GM21526 (cell line): ENCODE results near the gene PRKCH.
A peak's percentile ranks its signal among the peaks of the same experiment; 100 is the strongest.
"Not testable (repeated sequence)": the region's sequence is repeated elsewhere in the genome, so short reads cannot be mapped to it uniquely, and the experiment has no call there.

Source experiments
- ATAC-seq: cut with Tn5 transposase; IDR thresholded peaks from one replicate; pipeline ENCODE4 v1.9.1; 2021; ENCODE audit warnings: moderate library complexity; ENCODE audit not compliant: unreplicated experiment, low FRiP score

The PRKCH gene

GRCh38 chr14:61520576-61520975 lies 199.2 kb downstream of the PRKCH start:
- no peak for ATAC-seq

- no peak for ATAC-seq
These were observed 200.4 kb downstream of the PRKCH start for GRCh38 chr14:61521773-61522172.

GRCh38 chr14:61523751-61524150 lies 202.4 kb downstream of the PRKCH start:
- ATAC-seq, result no peak

DNA sequence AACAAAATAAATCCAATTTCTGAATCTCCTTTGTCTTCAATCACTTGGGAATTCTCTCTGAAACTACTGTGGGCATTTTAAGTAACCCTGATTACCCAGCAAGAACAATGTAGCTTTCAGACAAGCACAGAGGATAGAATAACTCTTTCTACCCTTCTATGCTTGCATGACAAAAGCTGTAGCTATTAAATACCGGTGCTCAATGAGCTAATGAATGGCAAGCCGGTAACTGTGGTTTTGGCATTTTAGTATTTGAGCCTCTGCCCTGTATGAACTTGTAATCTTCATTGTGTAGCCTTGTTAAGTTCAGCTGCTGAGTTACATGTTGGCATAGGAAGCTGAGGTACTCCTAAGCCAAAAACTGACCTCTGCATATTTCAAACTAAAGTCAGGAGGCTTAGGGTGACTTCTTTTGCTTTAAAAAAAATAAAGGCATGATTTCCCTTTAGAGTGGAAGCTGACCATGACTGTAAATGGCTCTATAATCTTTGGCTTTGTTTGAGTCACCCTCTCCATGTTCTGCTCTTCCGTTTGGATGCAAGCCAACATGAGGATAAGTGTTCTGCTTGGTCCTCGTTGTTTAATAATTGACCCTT lies 202.9 kb downstream of the PRKCH start:
- ATAC-seq, result no peak

DNA sequence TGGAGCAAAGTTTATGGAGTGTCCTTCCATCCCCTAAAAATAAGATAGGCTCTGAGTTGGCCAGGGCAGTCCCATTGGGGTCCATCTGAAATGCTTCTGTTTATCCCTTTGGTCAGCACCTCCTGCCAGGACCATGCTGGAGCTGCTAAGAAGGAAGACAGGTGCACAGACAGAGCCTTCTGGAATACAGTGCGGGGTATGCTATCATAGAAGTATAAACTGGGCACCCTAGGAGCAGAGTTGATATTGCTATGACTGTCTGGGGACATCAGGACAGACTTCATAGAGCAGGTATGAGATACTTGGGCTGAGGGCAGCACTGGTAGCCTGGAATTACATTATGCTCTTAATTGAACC lies 203.5 kb downstream of the PRKCH start:
- peak; percentile 12 for ATAC-seq

GRCh38 chr14:61525293-61526011 lies 204.1 kb downstream of the PRKCH start:
- peak; percentile 70 for ATAC-seq

DNA sequence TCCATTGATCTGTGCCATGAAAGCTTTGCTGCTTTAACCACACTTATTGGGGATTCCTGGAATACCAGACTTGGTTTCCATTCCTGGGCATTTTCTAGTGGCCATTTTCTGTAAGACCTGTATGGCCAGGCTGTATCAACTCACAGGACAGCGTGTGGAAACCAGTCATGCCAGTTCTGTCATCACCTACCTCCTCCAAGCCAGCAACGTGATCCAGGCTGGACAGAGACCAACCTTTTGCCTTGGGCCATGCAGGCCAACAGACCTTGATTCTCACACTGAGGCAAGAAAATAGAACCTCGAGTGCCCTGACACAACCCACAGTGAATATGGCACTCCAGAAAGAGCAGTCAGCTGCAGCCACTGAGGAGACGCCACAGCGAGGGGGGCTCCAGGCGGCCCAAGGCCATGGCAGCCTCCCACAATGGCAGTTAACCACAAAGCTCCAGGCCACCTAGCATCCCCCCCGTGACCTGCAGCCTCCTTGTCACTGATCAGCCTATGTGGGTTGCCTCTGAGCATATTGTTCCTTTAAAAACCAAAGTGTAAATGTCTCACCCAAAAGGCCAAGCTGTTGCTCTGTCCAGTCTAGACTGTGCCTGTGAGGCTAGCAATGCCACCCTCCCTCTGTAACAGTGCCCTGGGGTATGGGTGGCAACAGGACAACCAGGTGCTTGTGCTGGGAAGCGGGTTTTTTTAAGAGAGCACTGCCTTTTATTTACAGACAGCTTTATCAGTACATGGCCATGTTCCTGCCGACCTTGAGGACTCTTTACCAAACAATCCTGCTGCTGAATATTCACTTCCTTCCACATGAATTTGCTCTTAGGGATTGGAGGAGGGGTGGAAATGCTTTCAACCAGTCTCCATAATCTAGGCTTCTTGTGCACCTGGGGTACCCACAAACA lies 205.3 kb downstream of the PRKCH start:
- no peak for ATAC-seq

DNA sequence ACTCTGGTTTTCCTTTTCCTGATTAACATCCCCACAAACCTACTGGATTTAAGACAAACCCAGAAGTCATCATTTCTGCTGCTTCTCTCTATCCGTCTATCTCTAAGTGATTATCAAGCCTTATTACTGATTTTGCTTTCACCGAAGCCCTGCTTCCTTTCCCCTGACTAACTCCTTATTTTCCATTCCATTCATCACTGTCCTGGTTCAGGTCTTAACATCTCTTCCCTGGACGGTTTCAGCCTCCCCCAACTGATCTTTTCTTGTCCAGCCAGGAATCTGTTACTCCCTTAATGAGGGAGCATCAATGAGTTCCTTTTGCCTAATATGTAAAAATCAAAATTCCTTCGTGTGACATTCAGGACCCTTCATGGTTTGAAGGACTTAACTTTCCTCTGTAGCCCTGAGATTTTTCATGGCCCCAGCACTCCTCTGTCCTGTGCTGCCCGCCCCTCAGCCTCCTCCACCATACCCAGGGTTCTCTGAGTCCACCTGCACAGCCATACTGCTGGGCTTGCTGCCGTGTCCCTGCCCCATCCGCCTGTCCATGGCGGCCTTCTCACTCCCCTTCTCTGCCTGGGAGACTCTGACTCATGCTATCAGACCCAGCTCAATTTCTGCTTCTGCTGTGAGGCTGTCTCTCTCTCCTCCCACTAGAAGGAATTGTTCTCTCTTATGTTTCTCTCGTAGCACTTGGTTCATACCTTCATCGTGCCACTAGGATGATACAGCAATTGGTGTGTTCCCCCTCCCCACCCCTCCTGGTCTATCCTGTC lies 206.1 kb downstream of the PRKCH start:
- ATAC-seq, result no peak

- ATAC-seq, result no peak
These were observed 207.2 kb downstream of the PRKCH start for GRCh38 chr14:61528591-61529021.

DNA sequence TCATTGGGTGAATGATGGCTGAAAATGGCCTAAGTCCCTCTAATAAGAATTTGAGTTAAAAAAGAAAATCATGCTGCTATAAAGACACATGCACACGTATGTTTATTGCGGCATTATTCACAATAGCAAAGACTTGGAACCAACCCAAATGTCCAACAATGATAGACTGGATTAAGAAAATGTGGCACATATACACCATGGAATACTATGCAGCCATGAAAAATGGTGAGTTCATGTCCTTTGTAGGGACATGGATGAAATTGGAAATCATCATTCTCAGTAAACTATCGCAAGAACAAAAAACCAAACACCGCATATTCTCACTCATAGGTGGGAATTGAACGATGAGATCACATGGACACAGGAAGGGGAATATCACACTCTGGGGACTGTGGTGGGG lies 208.0 kb downstream of the PRKCH start:
- ATAC-seq, result not testable (repeated sequence)

- ATAC-seq, result no peak
These were observed 208.9 kb downstream of the PRKCH start for GRCh38 chr14:61530296-61530695.

GRCh38 chr14:61530896-61531295 lies 209.5 kb downstream of the PRKCH start:
- ATAC-seq, result no peak

DNA sequence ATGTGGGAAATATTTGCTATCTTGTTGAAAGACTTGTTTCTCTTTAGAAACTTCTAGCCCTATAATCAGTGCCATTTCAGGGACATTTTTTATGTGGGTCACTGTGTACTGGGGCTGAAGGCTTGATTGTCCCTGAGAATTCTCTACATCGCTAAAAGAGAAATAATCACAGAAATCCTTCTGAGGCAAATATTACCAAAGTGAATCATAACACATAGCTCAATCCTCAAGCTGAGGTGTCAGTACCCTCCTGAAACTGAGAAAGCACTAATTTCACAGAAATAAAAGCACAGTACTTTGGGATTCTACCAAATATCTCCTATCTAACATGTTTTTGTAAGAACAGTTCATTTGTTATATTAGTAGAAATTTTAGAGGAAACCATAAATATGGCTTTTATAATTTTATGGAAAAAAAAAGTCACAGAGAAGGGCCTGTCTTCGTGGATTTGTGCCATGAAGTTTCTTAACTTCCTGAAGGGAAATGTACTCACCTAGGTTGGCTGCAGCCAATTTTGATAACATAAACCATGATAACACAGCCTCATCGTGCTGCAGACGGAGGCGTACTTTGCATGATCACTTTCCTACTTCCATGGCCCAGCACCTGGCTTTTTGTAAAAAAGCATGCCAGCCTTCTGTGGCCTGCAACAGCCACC lies 210.2 kb downstream of the PRKCH start:
- ATAC-seq, result no peak

DNA sequence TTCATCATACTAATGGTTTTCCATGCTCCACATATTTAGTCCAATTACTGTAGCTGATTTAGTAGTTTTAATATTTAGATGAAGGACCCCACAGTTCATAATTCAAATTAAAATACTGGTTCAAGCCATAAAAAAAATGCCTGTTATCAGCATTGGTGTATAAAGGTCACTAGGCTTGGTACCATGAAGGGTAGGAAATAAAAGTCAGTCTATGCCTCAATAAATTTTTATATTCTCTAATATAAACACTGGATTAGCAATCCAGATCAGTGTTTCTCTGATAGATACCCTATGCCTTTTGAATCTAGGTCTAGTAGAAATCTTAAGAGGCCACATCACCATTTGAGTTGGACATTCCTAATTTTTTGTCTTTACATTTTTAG lies 210.7 kb downstream of the PRKCH start:
- ATAC-seq, result no peak

DNA sequence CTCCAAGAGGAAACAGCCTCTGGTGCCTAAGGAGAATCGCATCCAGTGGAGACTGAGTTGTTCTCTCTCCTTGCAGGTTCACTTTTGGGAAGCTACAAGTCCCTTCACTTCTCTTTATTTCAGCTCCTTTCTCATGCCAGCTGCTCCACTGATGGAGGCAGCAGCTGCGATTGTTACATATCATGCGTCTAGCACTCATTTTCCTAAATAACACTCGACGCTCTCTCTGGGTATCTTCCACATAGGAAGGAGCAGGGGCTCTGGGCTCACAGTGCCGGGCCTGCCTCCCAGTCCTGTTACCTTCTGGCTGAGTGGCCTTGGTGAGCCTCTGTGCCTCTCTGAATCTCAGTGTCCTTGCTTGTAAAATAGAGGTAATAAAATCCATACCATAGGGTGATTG lies 211.4 kb downstream of the PRKCH start:
- ATAC-seq, result no peak

DNA sequence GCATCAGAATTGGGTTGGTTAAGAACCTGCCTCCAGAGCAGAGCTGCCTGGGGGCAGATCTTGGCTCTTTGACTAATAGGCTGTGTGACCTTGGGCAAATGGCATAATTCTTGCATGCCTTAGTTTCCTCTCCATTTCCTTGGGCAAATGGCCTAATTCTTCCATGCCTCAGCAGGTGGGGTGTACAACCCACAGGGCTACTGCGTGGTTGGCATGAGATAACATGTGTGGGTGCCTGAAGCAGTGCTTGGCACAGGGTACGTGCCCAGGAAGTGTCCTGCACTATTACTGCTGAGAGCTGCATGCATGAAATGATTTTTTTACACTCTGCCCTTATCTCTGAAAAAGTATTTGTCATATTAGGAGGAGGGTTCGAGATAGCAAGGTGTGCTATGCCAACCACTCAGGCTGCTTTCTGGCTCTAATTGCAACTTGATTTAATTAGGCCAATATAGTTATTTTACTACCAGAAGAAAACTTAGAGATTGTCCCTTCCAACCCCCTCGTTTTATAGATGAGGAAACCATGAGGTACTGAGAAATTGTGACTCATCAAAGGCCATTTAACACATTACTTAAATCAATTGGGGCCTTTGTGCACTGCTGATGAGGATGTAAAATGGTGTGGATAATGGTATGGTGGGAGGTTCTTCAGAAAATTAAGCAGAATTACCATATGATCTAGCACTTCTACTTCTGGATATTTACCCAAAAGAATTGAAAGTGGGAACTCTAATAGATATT lies 212.3 kb downstream of the PRKCH start:
- no peak for ATAC-seq

- ATAC-seq, result no peak
These were observed 213.7 kb downstream of the PRKCH start for GRCh38 chr14:61535032-61535431.

- no peak for ATAC-seq
These were observed 214.1 kb downstream of the PRKCH start for GRCh38 chr14:61535458-61535857.
